Stimulated activated CD4-positive, alpha-beta T cell treated with anti-CD3 and anti-CD28 coated beads, Interleukin-12 subunit alpha, Interleukin-12 subunit beta, amount 100 ng/mL, for 24 hours (primary cell): ENCODE data around the gene RAF1.
"Not testable (repeated sequence)": the region's sequence is repeated elsewhere in the genome, so short reads cannot be mapped to it uniquely, and the experiment has no call there.

Experiments used
- DNase-seq, 2 experiments: peaks; one replicate each; pipeline ENCODE4 v3.0.0-alpha.2; 2020; ENCODE audit warnings: low read depth in 2 of 2

Gene RAF1

DNA sequence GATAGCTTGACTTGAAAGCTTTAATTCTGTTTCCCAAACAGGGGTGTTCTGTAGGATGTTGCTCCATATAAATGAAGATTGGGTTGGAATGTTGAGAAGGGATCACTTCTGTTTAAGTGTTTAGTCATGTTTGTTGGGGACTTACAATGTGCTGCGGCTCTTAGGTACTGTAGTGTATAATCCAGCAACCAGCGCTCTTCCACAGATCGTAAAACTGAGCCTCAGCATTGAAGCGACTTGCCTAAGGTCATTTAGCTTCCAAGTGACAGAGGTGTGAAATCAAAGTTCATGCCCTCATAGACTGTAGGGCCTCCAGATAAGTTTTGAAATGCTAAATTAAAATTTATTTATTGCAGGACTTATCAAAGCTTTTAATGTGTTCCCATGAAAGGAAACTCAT, 105.2 kb downstream of the RAF1 start:
- DNase-seq: no peak

DNA sequence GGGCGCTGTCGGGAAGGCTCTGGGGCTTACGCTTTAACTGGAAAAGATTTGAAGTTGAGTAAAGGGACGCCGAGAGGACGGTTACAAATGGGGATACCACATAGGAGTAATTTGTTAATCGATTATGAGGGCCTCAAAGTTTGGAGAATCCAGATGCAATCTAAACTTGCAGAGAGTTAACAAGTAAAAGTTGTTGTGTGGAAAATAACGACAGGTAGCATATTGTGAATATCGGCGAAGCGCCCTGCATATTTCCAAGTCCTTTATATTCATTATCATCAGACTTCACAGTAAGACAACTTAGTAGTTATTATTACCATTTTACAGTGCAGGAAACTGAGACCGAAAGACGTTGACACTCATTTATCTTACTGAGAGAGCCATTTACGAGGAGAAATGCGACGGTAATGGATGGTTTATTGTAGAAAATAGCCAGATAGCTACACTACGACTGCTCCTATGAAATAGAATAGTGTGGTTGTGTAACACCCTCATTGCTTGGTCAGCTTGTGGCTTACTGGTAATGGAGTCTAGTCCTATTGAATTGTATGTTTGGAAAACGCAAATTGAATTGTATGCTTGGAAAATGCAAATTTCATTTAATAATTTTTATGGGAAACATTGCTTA, 106.3 kb downstream of the RAF1 start:
- no peak for DNase-seq

DNA sequence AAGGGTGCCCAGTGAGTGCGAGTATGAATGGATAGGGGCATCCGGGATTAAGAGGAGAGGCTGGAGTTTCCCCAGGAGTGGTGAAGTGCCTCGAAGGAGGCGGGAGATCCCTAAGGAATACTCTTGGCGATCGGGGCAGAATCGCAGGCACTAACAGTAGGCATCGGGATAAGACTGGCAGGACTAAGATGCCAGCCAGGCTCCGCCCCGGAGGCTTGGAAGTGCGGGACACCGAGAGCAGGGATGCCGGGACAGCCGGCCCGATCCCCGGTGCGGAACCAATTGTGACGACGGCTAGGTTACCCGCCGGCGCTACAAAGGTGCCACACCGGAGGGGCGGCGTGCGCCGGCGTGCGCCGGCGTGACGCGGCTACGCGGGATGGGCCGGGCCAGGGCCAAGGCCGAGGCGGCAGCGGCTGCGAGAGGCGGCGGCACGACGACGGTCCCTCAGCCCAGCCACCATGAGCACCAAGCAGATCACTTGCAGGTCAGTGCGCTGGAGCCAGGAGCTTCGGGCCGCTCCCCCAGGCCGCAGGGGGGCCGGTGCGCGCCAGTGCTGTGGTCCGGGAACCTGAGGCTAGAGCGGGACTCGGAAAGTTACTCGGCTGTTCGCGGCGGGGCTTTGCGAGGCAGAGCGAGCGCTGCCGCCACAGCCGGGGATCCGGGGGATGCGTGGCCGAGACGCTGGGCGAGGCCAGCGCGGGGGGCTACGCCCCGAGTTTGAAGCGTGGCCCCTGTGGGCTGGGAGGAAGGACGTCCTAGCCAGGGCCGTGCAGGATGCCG, 107.0 kb downstream of the RAF1 start, which contains the start of gene MKRN2:
MKRN2 (plus strand) TSS at position 398 of the 783 bp plus-strand sequence; CDS start at position 462, 64 bp downstream.
- peak; percentile 75 to 79 for DNase-seq

DNA sequence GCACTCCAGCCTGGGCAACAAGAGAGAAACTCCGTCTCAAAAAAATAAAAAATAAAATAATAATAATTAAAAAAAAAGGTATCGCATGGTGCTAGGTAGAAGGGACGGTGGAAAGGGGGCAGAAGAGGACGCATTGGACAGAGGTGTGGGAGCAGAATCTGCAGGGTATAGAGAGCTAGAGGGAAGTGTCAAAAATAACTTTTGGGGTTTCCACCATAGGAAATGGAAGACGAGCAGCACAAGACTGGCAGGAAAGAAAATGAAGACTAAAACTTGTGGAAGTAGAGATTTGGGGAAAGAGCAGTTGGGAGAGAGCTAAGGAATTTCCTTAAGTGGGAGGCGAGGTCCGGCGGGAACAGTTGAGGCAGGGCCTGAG, 107.6 kb downstream of the RAF1 start:
- no peak for DNase-seq

DNA sequence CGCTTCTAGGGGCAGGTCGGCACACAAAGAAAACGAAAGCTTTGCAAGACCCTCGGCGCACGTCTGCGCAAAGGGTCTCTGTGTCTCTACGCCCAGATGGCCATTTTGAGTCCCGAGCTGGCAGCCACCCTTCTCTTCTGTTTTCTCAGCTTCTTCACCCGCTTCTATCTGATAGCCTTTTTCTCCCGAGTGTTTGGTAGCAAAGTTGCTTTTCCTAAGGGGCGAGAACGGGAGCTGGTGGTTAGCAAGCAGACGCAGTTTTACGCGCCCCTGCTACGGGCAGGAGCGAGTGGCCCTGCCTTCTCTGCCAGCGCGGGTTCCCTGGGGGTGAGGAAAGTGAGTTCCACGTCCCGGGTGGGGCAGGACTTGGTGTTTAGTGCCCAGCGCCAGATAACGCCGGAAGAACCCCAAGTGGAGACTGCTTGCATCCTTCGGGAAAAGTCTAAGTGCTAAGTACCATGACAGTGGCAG, 110.0 kb downstream of the RAF1 start:
- DNase-seq: no peak

- DNase-seq: no peak
Observed at GRCh38 chr3:12549971-12550760, 113.8 kb downstream of the RAF1 start.

GRCh38 chr3:12545473-12545791, 118.5 kb downstream of the RAF1 start, which contains the start of gene MKRN2OS:
MKRN2OS (minus strand) TSS chr3:12545499; CDS start chr3:12545464, 35 bp downstream.
- no peak for DNase-seq

- no peak for DNase-seq
Observed at GRCh38 chr3:12544652-12545472, 119.1 kb downstream of the RAF1 start.

- not testable (repeated sequence) for DNase-seq
Observed at GRCh38 chr3:12543497-12543896, 120.4 kb downstream of the RAF1 start.

DNA sequence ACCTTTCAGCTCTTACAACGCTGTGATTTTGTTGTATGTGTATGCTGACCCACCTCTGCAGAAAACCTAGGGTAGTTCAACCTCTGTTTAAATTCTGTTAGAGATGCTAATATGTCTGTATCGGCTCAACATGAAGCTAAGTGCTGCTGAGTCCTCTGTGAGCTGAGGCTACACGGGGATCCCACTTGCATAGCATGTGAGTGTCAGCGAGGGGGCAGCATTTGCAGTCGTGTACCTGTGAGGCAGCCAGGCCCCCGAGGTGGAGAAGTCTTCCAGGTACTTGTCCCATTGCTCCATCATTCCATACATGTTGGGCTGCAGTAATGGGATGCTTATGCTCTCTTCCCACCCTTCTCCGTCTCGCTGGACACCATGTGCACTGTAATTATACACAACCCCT, 122.3 kb downstream of the RAF1 start:
- no peak for DNase-seq

DNA sequence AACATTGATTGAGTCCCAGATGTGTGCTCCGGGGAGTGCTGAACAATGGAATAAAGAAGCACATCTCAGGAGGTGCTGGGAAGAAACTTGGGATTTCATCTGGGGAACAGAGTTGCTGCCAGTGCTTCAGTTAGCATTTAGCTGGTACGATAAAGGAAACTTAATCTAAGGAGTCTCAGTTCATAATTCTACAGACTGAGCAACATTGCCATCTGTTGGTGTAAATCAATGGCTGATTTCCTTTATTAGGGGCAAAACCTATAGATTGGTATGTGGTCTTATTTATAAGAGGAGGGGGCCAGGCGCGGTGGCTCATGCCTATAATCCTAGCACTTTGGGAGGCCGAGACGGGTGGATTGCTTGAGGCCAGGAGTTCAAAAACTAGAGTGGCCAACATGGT, 127.5 kb downstream of the RAF1 start:
- no peak for DNase-seq
